B cell (primary cell): ENCODE results near the gene ELAVL4. TPM values are rescaled to one million over a fixed set of nuclear protein-coding genes. Genes with fewer than 3 reads are reported as not detected.

Experiments
- ATAC-seq: fragments of 200-7000 bp; cut with Tn5 transposase; one replicate; pipeline ENCODE4 v1.10.0; 2021; ENCODE audit warnings: low read depth, mild to moderate bottlenecking, moderate number of reproducible peaks, moderate library complexity
- CTCF ChIA-PET: fragments of 350-600 bp; sonication (Branson Sonifier 250); formaldehyde crosslinking; loops from one replicate; lab custom pipeline; 2021; ENCODE audit warnings: antibody characterized with exemption, inconsistent platforms; lab: Charles Lee
- POLR2A ChIA-PET: fragments of 350-600 bp; sonication (Branson Sonifier 250); formaldehyde crosslinking; loops from one replicate; lab custom pipeline; 2021; ENCODE audit warnings: antibody characterized with exemption; lab: Charles Lee
- DNase-seq: peaks from one replicate; pipeline ENCODE4 v3.0.0; 2013
- H2AFZ ChIP-seq: 2 replicates; pipeline ENCODE4 v1.6.1; 2012; ENCODE audit warnings: mild to moderate bottlenecking, low read depth, low read length; ENCODE audit not compliant: insufficient read depth, poor library complexity, severe bottlenecking
- H3K27ac ChIP-seq, 2 donors: 1 replicate in 1 of 2; 2 replicates in 1 of 2; pipeline ENCODE4 v1.5.1; 2012 to 2013; ENCODE audit warnings: low read length in 2 of 2, mild to moderate bottlenecking in 2 of 2, moderate library complexity in 1 of 2
- H3K27me3 ChIP-seq, 4 experiments: fragments of 200-600 bp in 1 of 4; sonication (generic) in 1 of 4; replicated peaks in 1 of 4; 1 replicate in 2 of 4; 2 replicates in 2 of 4; pipeline versions ENCODE4 v1.6.1 to v1.7.0; 2013 to 2016; ENCODE audit warnings: low read length in 3 of 4, mild to moderate bottlenecking in 2 of 4, mixed read lengths in 1 of 4, moderate library complexity in 1 of 4; ENCODE audit not compliant: insufficient read depth in 4 of 4, control insufficient read depth in 3 of 4; ENCODE audit errors: control extremely low read depth in 1 of 4
- H3K36me3 ChIP-seq, 2 experiments: replicated peaks in 1 of 2; 1 replicate in 1 of 2; 2 replicates in 1 of 2; pipeline versions ENCODE4 v1.6.1 to v1.7.1; 2013; ENCODE audit warnings: low read length in 1 of 2; ENCODE audit not compliant: insufficient read depth in 2 of 2, control insufficient read depth in 1 of 2; ENCODE audit errors: control extremely low read depth in 1 of 2, extremely low read depth in 1 of 2
- H3K4me1 ChIP-seq, 2 donors: fragments of 200-600 bp in 1 of 2; sonication (generic) in 1 of 2; 1 replicate in 1 of 2; 2 replicates in 1 of 2; pipeline versions ENCODE4 v1.5.1 to v1.6.1; 2013 to 2017; ENCODE audit warnings: low read length in 2 of 2; ENCODE audit not compliant: control insufficient read depth in 2 of 2, insufficient read depth in 2 of 2
- H3K4me2 ChIP-seq: replicated peaks from 2 replicates; pipeline ENCODE3; 2012; ENCODE audit warnings: mild to moderate bottlenecking, low read depth, low read length; ENCODE audit not compliant: poor library complexity, severe bottlenecking
- H3K4me3 ChIP-seq, 5 experiments: fragments of 200-600 bp in 1 of 5; sonication (generic) in 1 of 5; 1 replicate in 3 of 5; 2 replicates in 2 of 5; pipeline versions ENCODE4 v1.5.1 to v1.7.0; 2011 to 2016; ENCODE audit warnings: low read length in 4 of 5, mild to moderate bottlenecking in 4 of 5, low read depth in 2 of 5, control low read depth in 1 of 5, moderate library complexity in 1 of 5; ENCODE audit not compliant: insufficient read depth in 1 of 5; ENCODE audit errors: control extremely low read depth in 1 of 5, extremely low read depth in 1 of 5
- H3K79me2 ChIP-seq: fragments of 200-600 bp; sonication (generic); one replicate; pipeline ENCODE4 v1.6.0; 2016; ENCODE audit warnings: low read length; ENCODE audit not compliant: control insufficient read depth, insufficient read depth
- H3K9ac ChIP-seq: fragments of 200-600 bp; sonication (generic); 2 replicates; pipeline ENCODE4 v1.6.1; 2017; ENCODE audit warnings: mild to moderate bottlenecking, low read length, moderate library complexity
- H3K9me3 ChIP-seq, 3 donors: one replicate each; pipeline versions ENCODE4 v1.6.1 to v1.7.1; 2013; ENCODE audit warnings: low read length in 2 of 3; ENCODE audit not compliant: control insufficient read depth in 2 of 3, insufficient read depth in 1 of 3; ENCODE audit errors: control extremely low read depth in 1 of 3
- H4K20me1 ChIP-seq: 2 replicates; pipeline ENCODE4 v1.6.0; 2012; ENCODE audit warnings: mild to moderate bottlenecking, low read length; ENCODE audit not compliant: insufficient read depth, control insufficient read depth, poor library complexity, severe bottlenecking
- H3K27ac Mint-ChIP-seq: one replicate; pipeline ENCODE4 v1.8.0; 2021; ENCODE audit warnings: mixed read lengths
- H3K27me3 Mint-ChIP-seq: one replicate; pipeline ENCODE4 v1.8.0; 2021; ENCODE audit warnings: mixed read lengths
- H3K4me1 Mint-ChIP-seq: one replicate; pipeline ENCODE4 v1.8.0; 2021; ENCODE audit warnings: mixed read lengths
- H3K4me3 Mint-ChIP-seq: one replicate; pipeline ENCODE4 v1.8.0; 2021; ENCODE audit warnings: mixed read lengths
- H3K9me3 Mint-ChIP-seq: one replicate; pipeline ENCODE4 v1.8.0; 2022; ENCODE audit warnings: mixed read lengths; ENCODE audit not compliant: insufficient read depth
- CTCF ChIP-seq: fragments of 200-600 bp; IDR thresholded peaks from one replicate; pipeline ENCODE4 v1.8.0; 2022; ENCODE audit warnings: antibody characterized with exemption, mild to moderate bottlenecking
- EZH2 ChIP-seq: IDR thresholded peaks from 2 replicates; pipeline ENCODE4 v1.6.1; 2012; ENCODE audit warnings: borderline replicate concordance, low read depth, mild to moderate bottlenecking, moderate library complexity, low read length; ENCODE audit not compliant: insufficient read depth, poor library complexity, severe bottlenecking
- WGBS: methylation state at CpG from one replicate; pipeline ENCODE4 v1.1.5; 2013; ENCODE audit warnings: missing lambda C conversion rate; ENCODE audit not compliant: insufficient coverage; 5-methylcytosine and 5-hydroxymethylcytosine counted together
- intact Hi-C: fragments of 100-400 bp; cut with micrococcal nuclease; formaldehyde crosslinking; loops from one replicate; pipeline ENCODE4 v1.10.0; 2022
- polyA plus RNA-seq: library from polyadenylated mRNA; depleted of rRNA; stranded (reverse); fragments of >200 nt; gene quantifications from 2 replicates; pipeline ENCODE4 v1.2.3, GENCODE V29; 2012
- total RNA-seq, 2 donors: library from RNA; stranded (reverse); fragments of 120-200 nt in 1 of 2; gene quantifications; 1 replicate in 1 of 2; 2 replicates in 1 of 2; pipeline versions ENCODE4 v1.2.3 to v1.2.4, GENCODE V29; 2013 to 2022

The ELAVL4 gene
- total and polyA plus RNA-seq, 2 donors (not counting 1 experiment from before 2014, with no cell fraction given) = not detected

GRCh38 chr1:50066806-50067205 is 41.9 kb upstream of the ELAVL4 start:
- no peak overlapping the region for H3K4me3 Mint-ChIP-seq

GRCh38 chr1:50074931-50075330 is 33.8 kb upstream of the ELAVL4 start:
- Mint-ChIP-seq H3K27me3 (peaks cover 4% of the 10 kb centered on the region), H3K27ac (no peak overlapping the region), H3K4me3 (no peak overlapping the region), H3K9me3 (no peaks in the 10 kb centered on the region), H3K4me1 (no peaks in the 10 kb centered on the region)
- no peaks in the 10 kb centered on the region for H4K20me1 ChIP-seq
- H3K27ac ChIP-seq = no peak overlapping the region
- no CpG with 5 or more reads among the region's 2 CpGs for WGBS
- no peaks in the 10 kb centered on the region for H3K4me1 ChIP-seq
- no peaks in the 10 kb centered on the region for H3K27me3 ChIP-seq
- H3K9me3 ChIP-seq = no peaks in the 10 kb centered on the region
- H3K36me3 ChIP-seq = no peaks in the 10 kb centered on the region
- no peak overlapping the region for H3K4me2 ChIP-seq
- TF ChIP-seq CTCF = no peak
- no peak for TF ChIP-seq EZH2
- H3K4me3 ChIP-seq = no peak overlapping the region
- POLR2A ChIA-PET = no interaction called here
- CTCF ChIA-PET = no interaction called here
- intact Hi-C loops = no loop called here
- ATAC-seq (no peak), DNase-seq (no peak)
- no peak overlapping the region for H2AFZ ChIP-seq
- H3K79me2 ChIP-seq = no peaks in the 10 kb centered on the region
- no peak overlapping the region for H3K9ac ChIP-seq

More at GRCh38 chr1:50066806-50067205, 41.9 kb upstream of the ELAVL4 start:
- no CpG with 5 or more reads among the region's 1 CpG for WGBS
- H3K27ac ChIP-seq = no peak overlapping the region
- TF ChIP-seq EZH2 (no peak), CTCF (no peak)
- no peaks in the 10 kb centered on the region for H3K9me3 Mint-ChIP-seq
- no peaks in the 10 kb centered on the region for H3K36me3 ChIP-seq
- no peaks in the 10 kb centered on the region for H3K27me3 ChIP-seq
- DNase-seq = no peak
- no peaks in the 10 kb centered on the region for H3K9me3 ChIP-seq
- H3K4me3 ChIP-seq = no peak overlapping the region
- no peaks in the 10 kb centered on the region for H3K79me2 ChIP-seq
- H3K27ac Mint-ChIP-seq = no peak overlapping the region
- intact Hi-C loops = no loop called here
- H3K4me1 Mint-ChIP-seq = no peaks in the 10 kb centered on the region
- H4K20me1 ChIP-seq = no peaks in the 10 kb centered on the region
- no peaks in the 10 kb centered on the region for H3K4me1 ChIP-seq
- H3K4me2 ChIP-seq = no peak overlapping the region
- H3K9ac ChIP-seq = no peak overlapping the region
- ChIA-PET POLR2A (no interaction called here), CTCF (no interaction called here)
- no peak for ATAC-seq
- H3K27me3 Mint-ChIP-seq = no peaks in the 10 kb centered on the region
- no peak overlapping the region for H2AFZ ChIP-seq
